ENCODE results near the gene JMJD6. TPM values are rescaled to one million over a fixed set of nuclear protein-coding genes. Genes with fewer than 3 reads are reported as not detected.
A peak's percentile ranks its signal among the peaks of the same experiment; 100 is the strongest.

Gene JMJD6
- total RNA-seq, 1 experiment from 2014 or later, result 47.6 TPM

DNA sequence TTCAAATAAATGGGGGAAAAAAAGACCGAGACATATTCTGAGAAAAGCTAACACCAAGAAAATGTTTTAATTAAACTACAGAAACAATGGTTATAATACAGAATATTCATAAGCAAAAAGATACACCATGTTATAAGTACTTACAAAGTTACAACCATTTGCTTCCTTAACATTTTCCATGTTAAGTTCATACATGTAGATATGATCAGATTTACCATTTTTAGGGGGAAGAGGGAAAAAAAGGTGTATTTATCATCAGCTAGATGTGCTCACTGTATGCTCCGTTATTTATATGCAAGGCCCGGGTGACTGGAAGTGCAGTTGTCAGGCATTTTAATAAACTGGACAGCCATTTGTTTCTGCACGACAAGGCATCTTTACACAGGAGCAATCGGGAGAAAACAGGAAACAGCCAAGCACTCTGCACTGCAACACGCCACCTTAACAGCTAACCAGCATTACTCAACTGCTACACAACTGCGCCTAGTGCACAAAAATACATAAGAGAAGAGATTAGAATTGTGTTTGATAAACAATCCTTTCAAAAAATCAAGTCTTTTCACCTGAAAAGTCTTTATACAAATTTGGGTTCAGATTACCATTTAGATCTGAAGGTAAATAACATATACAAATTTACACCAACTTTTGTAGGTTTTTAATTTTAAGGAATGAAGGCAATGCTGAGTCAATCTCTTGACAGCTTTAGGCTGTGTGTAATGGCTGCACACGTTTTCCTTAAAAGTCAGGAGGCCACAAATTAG is 7.9 kb upstream of the JMJD6 start:
- POLR2A ChIA-PET, result interaction anchor here (0.6 to 1.2 kb wide), 2 partner anchors 11 to 172 kb away, joined by 3 to 4 read pairs; no protein-coding TSS in a partner anchor
- H3K4me1 ChIP-seq (ENCODE audit: control insufficient read depth in 1 of 2, insufficient read depth in 2 of 2, low read length in 2 of 2), result peaks cover 16 to 34% of the 10 kb centered on the region in 2 experiments

More for the DNA sequence above, 7.9 kb upstream of the JMJD6 start:
- Histone ChIP-seq H3K4me3 (replicated peaks in 1 of 2; ENCODE audit: low read depth in 1 of 2, low read length in 2 of 2) (peak overlapping the region in 1 of 2 experiments; percentile 71; a peak in 2 of 4 replicates), H3K9me2 (ENCODE audit: insufficient read depth) (no peaks in the 10 kb centered on the region), H3K27me3 (ENCODE audit: insufficient read depth, low read length) (no peaks in the 10 kb centered on the region), H3K36me3 (ENCODE audit: control insufficient read depth in 1 of 2, insufficient read depth in 2 of 2, low read length in 2 of 2) (peaks cover 39 to 52% of the 10 kb centered on the region in 2 experiments), H3K4me2 (ENCODE audit: low read length) (peak overlapping the region; percentile 83), H2AFZ (ENCODE audit: low read depth, low read length, poor library complexity, severe bottlenecking) (no peak overlapping the region), H3K9ac (ENCODE audit: low read length) (peak overlapping the region; percentile 97), H3K9me3 (ENCODE audit: control insufficient read depth in 1 of 2, insufficient read depth in 1 of 2, low read depth in 1 of 2, low read length in 2 of 2) (no peaks in the 10 kb centered on the region), H4K20me1 (ENCODE audit: insufficient read depth) (peaks cover 39% of the 10 kb centered on the region), H3K27ac (ENCODE audit: low read depth, low read length) (peak overlapping the region; percentile 92; the same call in 1 of the 2 replicates), H3K79me2 (ENCODE audit: insufficient read depth, low read length) (peaks cover 75% of the 10 kb centered on the region)
- TF ChIP-seq, protein P1, sequence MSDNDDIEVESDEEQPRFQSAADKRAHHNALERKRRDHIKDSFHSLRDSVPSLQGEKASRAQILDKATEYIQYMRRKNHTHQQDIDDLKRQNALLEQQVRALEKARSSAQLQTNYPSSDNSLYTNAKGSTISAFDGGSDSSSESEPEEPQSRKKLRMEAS (IDR thresholded peaks at IDR 0.05), result no peak
- TF ChIP-seq CBX3 (IDR thresholded peaks at IDR 0.05; ENCODE audit: low read depth), result no peak
- no peak for TF ChIP-seq ZFX (IDR thresholded peaks at IDR 0.05)
- no peak for TF ChIP-seq ELF1 (IDR thresholded peaks at IDR 0.05; ENCODE audit: borderline replicate concordance, low read depth)
- no peak for TF ChIP-seq EZH2phosphoT487 (IDR thresholded peaks at IDR 0.05; ENCODE audit: borderline replicate concordance)
- TF ChIP-seq, protein P2, sequence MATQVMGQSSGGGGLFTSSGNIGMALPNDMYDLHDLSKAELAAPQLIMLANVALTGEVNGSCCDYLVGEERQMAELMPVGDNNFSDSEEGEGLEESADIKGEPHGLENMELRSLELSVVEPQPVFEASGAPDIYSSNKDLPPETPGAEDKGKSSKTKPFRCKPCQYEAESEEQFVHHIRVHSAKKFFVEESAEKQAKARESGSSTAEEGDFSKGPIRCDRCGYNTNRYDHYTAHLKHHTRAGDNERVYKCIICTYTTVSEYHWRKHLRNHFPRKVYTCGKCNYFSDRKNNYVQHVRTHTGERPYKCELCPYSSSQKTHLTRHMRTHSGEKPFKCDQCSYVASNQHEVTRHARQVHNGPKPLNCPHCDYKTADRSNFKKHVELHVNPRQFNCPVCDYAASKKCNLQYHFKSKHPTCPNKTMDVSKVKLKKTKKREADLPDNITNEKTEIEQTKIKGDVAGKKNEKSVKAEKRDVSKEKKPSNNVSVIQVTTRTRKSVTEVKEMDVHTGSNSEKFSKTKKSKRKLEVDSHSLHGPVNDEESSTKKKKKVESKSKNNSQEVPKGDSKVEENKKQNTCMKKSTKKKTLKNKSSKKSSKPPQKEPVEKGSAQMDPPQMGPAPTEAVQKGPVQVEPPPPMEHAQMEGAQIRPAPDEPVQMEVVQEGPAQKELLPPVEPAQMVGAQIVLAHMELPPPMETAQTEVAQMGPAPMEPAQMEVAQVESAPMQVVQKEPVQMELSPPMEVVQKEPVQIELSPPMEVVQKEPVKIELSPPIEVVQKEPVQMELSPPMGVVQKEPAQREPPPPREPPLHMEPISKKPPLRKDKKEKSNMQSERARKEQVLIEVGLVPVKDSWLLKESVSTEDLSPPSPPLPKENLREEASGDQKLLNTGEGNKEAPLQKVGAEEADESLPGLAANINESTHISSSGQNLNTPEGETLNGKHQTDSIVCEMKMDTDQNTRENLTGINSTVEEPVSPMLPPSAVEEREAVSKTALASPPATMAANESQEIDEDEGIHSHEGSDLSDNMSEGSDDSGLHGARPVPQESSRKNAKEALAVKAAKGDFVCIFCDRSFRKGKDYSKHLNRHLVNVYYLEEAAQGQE (IDR thresholded peaks at IDR 0.05; ENCODE audit: low read depth), result no peak
- peak; percentile 40 for TF ChIP-seq POLR2AphosphoS5 (IDR thresholded peaks at IDR 0.05; ENCODE audit: low read depth, low read length)
- no peak for TF ChIP-seq TCF7L2 (IDR thresholded peaks at IDR 0.05; ENCODE audit: borderline replicate concordance, extremely low read depth, insufficient read depth, insufficient read length)
- TF ChIP-seq SRF (IDR thresholded peaks at IDR 0.05; ENCODE audit: low read depth), result no peak
- no peak for TF ChIP-seq YY1 (IDR thresholded peaks at IDR 0.05; ENCODE audit: extremely low read depth, insufficient replicate concordance, low read depth, low read length)
- TF ChIP-seq FOSL1 (IDR thresholded peaks at IDR 0.05; ENCODE audit: low read depth), result no peak
- TF ChIP-seq ZNF274 (IDR thresholded peaks at IDR 0.05; ENCODE audit: low read depth, low read length), result no peak
- TF ChIP-seq EZH2 (IDR thresholded peaks at IDR 0.05), result no peak
- TF ChIP-seq, protein P3, sequence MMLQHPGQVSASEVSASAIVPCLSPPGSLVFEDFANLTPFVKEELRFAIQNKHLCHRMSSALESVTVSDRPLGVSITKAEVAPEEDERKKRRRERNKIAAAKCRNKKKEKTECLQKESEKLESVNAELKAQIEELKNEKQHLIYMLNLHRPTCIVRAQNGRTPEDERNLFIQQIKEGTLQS (IDR thresholded peaks at IDR 0.05), result no peak
- peak; percentile 19; the same call in 1 of the 2 replicates for TF ChIP-seq SIN3A (IDR thresholded peaks at IDR 0.05; ENCODE audit: low read depth)
- TF ChIP-seq SP1 (IDR thresholded peaks at IDR 0.05; ENCODE audit: low read depth), result no peak
- TF ChIP-seq, protein P4, sequence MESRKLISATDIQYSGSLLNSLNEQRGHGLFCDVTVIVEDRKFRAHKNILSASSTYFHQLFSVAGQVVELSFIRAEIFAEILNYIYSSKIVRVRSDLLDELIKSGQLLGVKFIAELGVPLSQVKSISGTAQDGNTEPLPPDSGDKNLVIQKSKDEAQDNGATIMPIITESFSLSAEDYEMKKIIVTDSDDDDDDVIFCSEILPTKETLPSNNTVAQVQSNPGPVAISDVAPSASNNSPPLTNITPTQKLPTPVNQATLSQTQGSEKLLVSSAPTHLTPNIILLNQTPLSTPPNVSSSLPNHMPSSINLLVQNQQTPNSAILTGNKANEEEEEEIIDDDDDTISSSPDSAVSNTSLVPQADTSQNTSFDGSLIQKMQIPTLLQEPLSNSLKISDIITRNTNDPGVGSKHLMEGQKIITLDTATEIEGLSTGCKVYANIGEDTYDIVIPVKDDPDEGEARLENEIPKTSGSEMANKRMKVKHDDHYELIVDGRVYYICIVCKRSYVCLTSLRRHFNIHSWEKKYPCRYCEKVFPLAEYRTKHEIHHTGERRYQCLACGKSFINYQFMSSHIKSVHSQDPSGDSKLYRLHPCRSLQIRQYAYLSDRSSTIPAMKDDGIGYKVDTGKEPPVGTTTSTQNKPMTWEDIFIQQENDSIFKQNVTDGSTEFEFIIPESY (IDR thresholded peaks at IDR 0.05; ENCODE audit: extremely low read depth, insufficient replicate concordance, low read length), result no peak
- ChIA-PET CTCF (no interaction called here), RAD21 (ENCODE audit: low non-redundant PET in 1 of 2, low total read pairs in 2 of 2, uncharacterized antibody in 2 of 2, unreplicated experiment in 2 of 2) (no interaction called here)
- intact Hi-C loops (cut with micrococcal nuclease), result no loop called here
- ATAC-seq (no peak), DNase-seq (ENCODE audit: low read depth, low spot score) (no peak)
- no TSS peak for BruUV-seq (replicated peaks)
